Smooth muscle cell (in vitro differentiated cells): ENCODE data around the gene RFTN1. TPM values are rescaled to one million over a fixed set of nuclear protein-coding genes. Genes with fewer than 3 reads are reported as not detected.

ENCODE experiments used
- DNase-seq: peaks from one replicate; lab custom pipeline; 2025; ENCODE audit not compliant: unreplicated experiment; lab: John Stamatoyannopoulos, UW
- H2AFZ ChIP-seq: fragments of 200-600 bp; sonication (generic); 2 replicates; pipeline ENCODE4 v1.6.0; 2016; ENCODE audit warnings: antibody characterized with exemption, low read depth, mild to moderate bottlenecking
- H3F3A ChIP-seq: fragments of 200-600 bp; sonication (generic); 2 replicates; pipeline ENCODE4 v1.6.0; 2017; ENCODE audit warnings: antibody characterized with exemption, low read depth
- H3K27ac ChIP-seq: fragments of 200-600 bp; sonication (generic); 2 replicates; pipeline ENCODE4 v1.5.1; 2016; ENCODE audit warnings: low read depth, mild to moderate bottlenecking
- H3K27me3 ChIP-seq: fragments of 200-600 bp; sonication (generic); 2 replicates; pipeline ENCODE4 v1.6.1; 2016; ENCODE audit warnings: low read depth, mild to moderate bottlenecking
- H3K36me3 ChIP-seq: fragments of 200-600 bp; sonication (generic); 2 replicates; pipeline ENCODE4 v1.5.1; 2016; ENCODE audit warnings: low read depth
- H3K4me1 ChIP-seq: fragments of 200-600 bp; sonication (generic); 2 replicates; pipeline ENCODE4 v1.5.1; 2016; ENCODE audit warnings: low read depth
- H3K4me2 ChIP-seq: fragments of 200-600 bp; sonication (generic); 2 replicates; pipeline ENCODE4 v1.6.0; 2016; ENCODE audit warnings: mild to moderate bottlenecking
- H3K4me3 ChIP-seq: fragments of 200-600 bp; sonication (generic); 2 replicates; pipeline ENCODE4 v1.5.1; 2016; ENCODE audit warnings: mild to moderate bottlenecking
- H3K79me2 ChIP-seq: fragments of 200-600 bp; sonication (generic); 2 replicates; pipeline ENCODE4 v1.6.0; 2016; ENCODE audit warnings: low read depth, mild to moderate bottlenecking
- H3K9ac ChIP-seq: fragments of 200-600 bp; sonication (generic); 2 replicates; pipeline ENCODE4 v1.6.0; 2016; ENCODE audit warnings: low read depth
- H3K9me3 ChIP-seq: fragments of 200-600 bp; sonication (generic); replicated peaks from 2 replicates; pipeline ENCODE4 v1.5.1; 2016; ENCODE audit warnings: low read depth
- H4K20me1 ChIP-seq: fragments of 200-600 bp; sonication (generic); 2 replicates; pipeline ENCODE4 v1.6.0; 2016; ENCODE audit warnings: low read depth
- WGBS: methylation state at CpG from one replicate; pipeline ENCODE4 v1.1.7; 2016; ENCODE audit warnings: low lambda C conversion rate; 5-methylcytosine and 5-hydroxymethylcytosine counted together
- polyA plus RNA-seq: library from polyadenylated mRNA; unstranded; fragments of >200 nt; fragmentation: Nextera tagmentation; extraction: Ambion mirVana; gene quantifications from 2 replicates; pipeline ENCODE4 v1.2.1, GENCODE V29; 2016
- total RNA-seq: library from RNA; depleted of rRNA; stranded (reverse); fragments of >200 nt; gene quantifications from 2 replicates; pipeline ENCODE4 v1.2.3, GENCODE V29; 2014
- TF ChIP-seq, protein P1 (sequence below): fragments of 200-600 bp; sonication (generic); IDR thresholded peaks from 2 replicates; pipeline ENCODE4 v1.5.1; 2017; ENCODE audit warnings: borderline replicate concordance, mild to moderate bottlenecking, antibody characterized with exemption; ENCODE audit not compliant: insufficient read depth, poor library complexity, severe bottlenecking

RFTN1 gene
- total and polyA plus RNA-seq, 2 experiments from 2014 or later, result 21.7 to 35.6 TPM

DNA sequence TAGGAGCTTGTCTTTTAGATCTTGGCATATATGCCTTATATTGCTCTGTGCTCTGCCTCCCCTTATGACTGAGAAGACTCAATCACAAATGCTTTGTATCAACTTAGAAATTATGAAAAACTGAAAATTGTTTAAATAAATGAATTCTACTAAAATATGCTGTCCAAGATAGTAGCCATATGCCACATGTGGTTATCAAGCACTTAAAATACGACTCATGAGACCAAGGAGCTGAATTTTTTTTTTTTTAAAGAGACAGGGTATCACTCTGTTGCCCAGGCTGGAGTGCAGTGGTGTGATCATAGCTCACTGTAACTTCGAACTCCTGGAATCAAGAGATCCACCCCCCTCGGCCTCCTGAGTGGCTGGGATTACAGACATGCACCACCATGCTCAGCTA, 118.3 kb downstream of the RFTN1 start:
- no peak for DNase-seq
- WGBS, result 41% methylated on average over 3 of the region's 3 CpGs
- no peak overlapping the region for H3K4me3 ChIP-seq

DNA sequence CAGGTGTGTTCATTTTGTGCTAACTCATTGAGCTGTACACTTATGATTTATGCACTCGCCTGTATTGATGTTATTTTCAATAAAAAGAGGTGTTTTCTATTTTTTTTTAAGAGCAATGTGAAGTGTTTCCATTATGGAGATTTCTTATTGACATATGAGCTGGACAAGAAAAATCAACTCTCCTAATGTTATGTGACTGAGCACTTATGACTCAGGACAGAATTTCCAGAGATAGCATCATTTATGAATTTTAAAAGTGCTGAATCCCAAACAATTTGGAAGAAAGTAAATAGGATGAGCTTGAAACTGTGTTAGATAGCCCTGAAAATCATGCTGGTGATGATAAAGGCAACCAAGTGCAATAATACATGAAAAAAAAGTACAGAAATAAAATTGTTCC, 118.9 kb downstream of the RFTN1 start:
- TF ChIP-seq, protein P1, sequence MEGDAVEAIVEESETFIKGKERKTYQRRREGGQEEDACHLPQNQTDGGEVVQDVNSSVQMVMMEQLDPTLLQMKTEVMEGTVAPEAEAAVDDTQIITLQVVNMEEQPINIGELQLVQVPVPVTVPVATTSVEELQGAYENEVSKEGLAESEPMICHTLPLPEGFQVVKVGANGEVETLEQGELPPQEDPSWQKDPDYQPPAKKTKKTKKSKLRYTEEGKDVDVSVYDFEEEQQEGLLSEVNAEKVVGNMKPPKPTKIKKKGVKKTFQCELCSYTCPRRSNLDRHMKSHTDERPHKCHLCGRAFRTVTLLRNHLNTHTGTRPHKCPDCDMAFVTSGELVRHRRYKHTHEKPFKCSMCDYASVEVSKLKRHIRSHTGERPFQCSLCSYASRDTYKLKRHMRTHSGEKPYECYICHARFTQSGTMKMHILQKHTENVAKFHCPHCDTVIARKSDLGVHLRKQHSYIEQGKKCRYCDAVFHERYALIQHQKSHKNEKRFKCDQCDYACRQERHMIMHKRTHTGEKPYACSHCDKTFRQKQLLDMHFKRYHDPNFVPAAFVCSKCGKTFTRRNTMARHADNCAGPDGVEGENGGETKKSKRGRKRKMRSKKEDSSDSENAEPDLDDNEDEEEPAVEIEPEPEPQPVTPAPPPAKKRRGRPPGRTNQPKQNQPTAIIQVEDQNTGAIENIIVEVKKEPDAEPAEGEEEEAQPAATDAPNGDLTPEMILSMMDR, result no peak
- Histone ChIP-seq H3K27me3 (no peaks in the 10 kb centered on the region), H3K4me3 (no peak overlapping the region), H4K20me1 (peaks cover 1% of the 10 kb centered on the region), H3K79me2 (no peaks in the 10 kb centered on the region), H3K36me3 (no peaks in the 10 kb centered on the region), H3K9ac (no peak overlapping the region), H3F3A (no peaks in the 10 kb centered on the region), H3K4me2 (no peak overlapping the region), H3K4me1 (peaks cover 4% of the 10 kb centered on the region), H2AFZ (no peak overlapping the region), H3K9me3 (no peaks in the 10 kb centered on the region), H3K27ac (no peak overlapping the region)
- no peak for DNase-seq
- 48% methylated on average over 1 of the region's 1 CpG for WGBS

More for the DNA sequence above, 118.3 kb downstream of the RFTN1 start:
- Histone ChIP-seq H2AFZ (no peak overlapping the region), H3K4me1 (peaks cover 6% of the 10 kb centered on the region), H3K27ac (no peak overlapping the region), H3K79me2 (no peaks in the 10 kb centered on the region), H3F3A (no peaks in the 10 kb centered on the region), H3K27me3 (no peaks in the 10 kb centered on the region), H3K9ac (no peak overlapping the region), H3K9me3 (no peaks in the 10 kb centered on the region), H3K36me3 (no peaks in the 10 kb centered on the region), H4K20me1 (peaks cover 7% of the 10 kb centered on the region), H3K4me2 (no peak overlapping the region)
- TF ChIP-seq, protein P1, result no peak

DNA sequence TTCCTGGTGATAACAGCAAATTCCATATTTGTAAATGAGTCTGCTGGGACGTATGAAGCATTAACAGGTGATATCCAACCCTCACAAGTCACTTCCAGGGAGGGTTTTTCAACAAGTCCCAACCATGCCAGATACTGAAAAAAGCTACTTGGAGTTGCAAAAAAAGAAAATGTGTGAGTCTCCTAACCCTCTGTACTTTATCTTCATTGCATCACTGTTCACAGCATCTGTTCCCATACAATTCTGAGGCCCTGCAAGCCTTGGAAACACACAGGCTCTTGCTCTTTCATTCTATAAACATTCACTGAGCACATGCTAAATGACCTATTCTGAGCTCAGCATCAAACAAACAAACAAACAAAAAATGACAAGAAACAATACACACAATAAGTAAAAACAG, 120.8 kb downstream of the RFTN1 start:
- WGBS, result 50% methylated on average over 1 of the region's 1 CpG
- Histone ChIP-seq H2AFZ (no peak overlapping the region), H3F3A (peaks cover 7% of the 10 kb centered on the region), H4K20me1 (peaks cover 4% of the 10 kb centered on the region), H3K27ac (no peak overlapping the region), H3K9ac (no peak overlapping the region), H3K4me3 (no peak overlapping the region), H3K79me2 (no peaks in the 10 kb centered on the region), H3K9me3 (no peaks in the 10 kb centered on the region), H3K4me1 (no peaks in the 10 kb centered on the region), H3K27me3 (no peaks in the 10 kb centered on the region), H3K36me3 (no peaks in the 10 kb centered on the region), H3K4me2 (no peak overlapping the region)
- DNase-seq, result no peak
- TF ChIP-seq, protein P1, result no peak

DNA sequence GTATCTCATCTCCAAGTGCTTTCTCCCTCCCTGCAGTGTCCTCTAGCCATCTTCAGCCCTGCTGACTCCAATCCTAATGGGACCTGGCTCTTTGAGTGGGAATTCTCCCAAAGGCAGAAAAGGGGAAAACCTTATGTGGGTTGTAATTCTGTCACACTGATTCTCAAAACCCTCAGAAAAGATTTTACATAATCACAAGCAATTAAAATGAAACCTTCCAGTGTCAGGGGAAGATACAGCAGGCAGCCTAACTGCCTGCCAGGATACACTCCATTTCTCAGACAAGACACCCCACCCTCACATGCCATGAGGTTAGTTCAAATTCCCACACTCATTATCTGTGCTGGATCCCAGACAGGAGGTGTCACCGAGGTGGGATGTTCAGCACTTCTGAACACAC, 121.4 kb downstream of the RFTN1 start:
- H3K79me2 ChIP-seq, result no peaks in the 10 kb centered on the region
- no peaks in the 10 kb centered on the region for H3K36me3 ChIP-seq
- TF ChIP-seq, protein P1, result no peak
- H3K27me3 ChIP-seq, result no peaks in the 10 kb centered on the region
- peaks cover 7% of the 10 kb centered on the region for H3F3A ChIP-seq
- H4K20me1 ChIP-seq, result peaks cover 4% of the 10 kb centered on the region
- H3K4me2 ChIP-seq, result no peak overlapping the region
- no peak overlapping the region for H3K9ac ChIP-seq
- WGBS, result 82% methylated on average over 1 of the region's 1 CpG
- no peaks in the 10 kb centered on the region for H3K9me3 ChIP-seq
- no peak overlapping the region for H2AFZ ChIP-seq
- H3K27ac ChIP-seq, result no peak overlapping the region
- DNase-seq, result no peak
- no peaks in the 10 kb centered on the region for H3K4me1 ChIP-seq
- no peak overlapping the region for H3K4me3 ChIP-seq
